ENCODE data around the gene G3BP2.

Gene G3BP2

GRCh38 chr4:75637176-75637575 is 36.0 kb downstream of the G3BP2 start:
- no peak for DNase-seq

GRCh38 chr4:75634951-75635350 is 38.3 kb downstream of the G3BP2 start:
- no peak for DNase-seq

GRCh38 chr4:75634281-75634680 is 38.9 kb downstream of the G3BP2 start:
- no peak for DNase-seq

GRCh38 chr4:75633846-75634245 is 39.4 kb downstream of the G3BP2 start:
- peak; percentile 87 for DNase-seq

GRCh38 chr4:75630937-75631329 is 42.3 kb downstream of the G3BP2 start:
- no peak for DNase-seq

GRCh38 chr4:75630174-75630936 is 42.9 kb downstream of the G3BP2 start, which contains the start of gene CDKL2:
CDKL2 (minus strand) TSS chr4:75630528; CDS start chr4:75625988, 4,540 bp downstream.
- DNase-seq = no peak

- no peak for DNase-seq
Observed at GRCh38 chr4:75629239-75629638, 44.0 kb downstream of the G3BP2 start.

- DNase-seq = no peak
Observed at GRCh38 chr4:75623026-75623425, 50.2 kb downstream of the G3BP2 start.

- DNase-seq = no peak
Observed at GRCh38 chr4:75621715-75622114, 51.5 kb downstream of the G3BP2 start.

- no peak for DNase-seq
Observed at GRCh38 chr4:75612306-75612705, 60.9 kb downstream of the G3BP2 start.

- no peak for DNase-seq
Observed at GRCh38 chr4:75605928-75606327, 67.3 kb downstream of the G3BP2 start.

- no peak for DNase-seq
Observed at GRCh38 chr4:75599647-75600046, 73.6 kb downstream of the G3BP2 start.

- peak; percentile 29 for DNase-seq
Observed at GRCh38 chr4:75598390-75598789, 74.8 kb downstream of the G3BP2 start.

- no peak for DNase-seq
Observed at GRCh38 chr4:75596061-75596460, 77.2 kb downstream of the G3BP2 start.

- no peak for DNase-seq
Observed at GRCh38 chr4:75593393-75593792, 79.8 kb downstream of the G3BP2 start.

Data from MV-4-11 (cell line).